ENCODE data around the gene HTRA2. TPM values are rescaled to one million over a fixed set of nuclear protein-coding genes. Genes with fewer than 3 reads are reported as not detected.

The HTRA2 gene
- total RNA-seq, 4 donors from 2014 or later = 25.0 to 37.6 (median 29.1) TPM

DNA sequence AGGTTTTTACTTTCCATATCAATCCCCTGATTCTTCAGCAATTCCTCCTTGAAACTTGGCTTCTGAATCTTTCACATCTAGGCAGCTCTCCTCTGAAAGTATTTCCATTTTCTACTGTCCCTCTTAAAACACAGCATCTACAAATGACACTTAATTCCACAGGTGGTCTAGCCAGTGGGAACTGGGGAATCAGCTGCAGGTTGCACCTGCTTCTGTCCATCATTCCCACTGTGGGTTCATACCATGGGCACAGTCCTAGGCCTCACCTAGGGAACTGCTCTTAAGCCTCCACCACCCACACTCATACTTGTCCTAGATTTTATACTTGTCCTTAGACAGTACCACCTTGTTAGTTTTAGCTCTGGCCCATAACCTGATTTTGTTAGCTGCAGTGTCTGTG, 21.8 kb downstream of the HTRA2 start:
- Histone ChIP-seq H3K27ac (no peak overlapping the region), H3K9me3 (no peaks in the 10 kb centered on the region), H3K27me3 (no peaks in the 10 kb centered on the region), H3K4me3 (no peak overlapping the region), H3K36me3 (peaks cover 0 to 7% of the 10 kb centered on the region in 2 donors), H3K4me1 (peaks cover 0 to 58% (median 15%) of the 10 kb centered on the region in 3 donors)
- no peak for ATAC-seq
- TF ChIP-seq EP300 (IDR thresholded peaks at IDR 0.05) (no peak), POLR2AphosphoS5 (IDR thresholded peaks at IDR 0.05) (no peak), CTCF (IDR thresholded peaks at IDR 0.05) (no peak), POLR2A (IDR thresholded peaks at IDR 0.05) (no peak)

- no peaks in the 10 kb centered on the region for H3K27me3 ChIP-seq
- H3K4me1 ChIP-seq = peaks cover 0 to 58% (median 15%) of the 10 kb centered on the region in 3 donors
- H3K9me3 ChIP-seq = no peaks in the 10 kb centered on the region
- peaks cover 0 to 11% of the 10 kb centered on the region in 2 donors for H3K36me3 ChIP-seq
- WGBS, 2 donors (ENCODE audit: low coverage in 1 of 2) = 75 to 86% methylated on average over 5 to 13 of the region's 21 CpGs
- peak overlapping the region in 2 of 4 donors; percentile 91 to 92 for H3K27ac ChIP-seq
- no peak overlapping the region for H3K4me3 ChIP-seq
- TF ChIP-seq CTCF (IDR thresholded peaks at IDR 0.05) (no peak), EP300 (IDR thresholded peaks at IDR 0.05) (no peak), POLR2A (IDR thresholded peaks at IDR 0.05) (no peak), POLR2AphosphoS5 (IDR thresholded peaks at IDR 0.05) (no peak)
- ATAC-seq = no peak
These were observed 22.5 kb downstream of the HTRA2 start for GRCh38 chr2:74551942-74552913.

DNA sequence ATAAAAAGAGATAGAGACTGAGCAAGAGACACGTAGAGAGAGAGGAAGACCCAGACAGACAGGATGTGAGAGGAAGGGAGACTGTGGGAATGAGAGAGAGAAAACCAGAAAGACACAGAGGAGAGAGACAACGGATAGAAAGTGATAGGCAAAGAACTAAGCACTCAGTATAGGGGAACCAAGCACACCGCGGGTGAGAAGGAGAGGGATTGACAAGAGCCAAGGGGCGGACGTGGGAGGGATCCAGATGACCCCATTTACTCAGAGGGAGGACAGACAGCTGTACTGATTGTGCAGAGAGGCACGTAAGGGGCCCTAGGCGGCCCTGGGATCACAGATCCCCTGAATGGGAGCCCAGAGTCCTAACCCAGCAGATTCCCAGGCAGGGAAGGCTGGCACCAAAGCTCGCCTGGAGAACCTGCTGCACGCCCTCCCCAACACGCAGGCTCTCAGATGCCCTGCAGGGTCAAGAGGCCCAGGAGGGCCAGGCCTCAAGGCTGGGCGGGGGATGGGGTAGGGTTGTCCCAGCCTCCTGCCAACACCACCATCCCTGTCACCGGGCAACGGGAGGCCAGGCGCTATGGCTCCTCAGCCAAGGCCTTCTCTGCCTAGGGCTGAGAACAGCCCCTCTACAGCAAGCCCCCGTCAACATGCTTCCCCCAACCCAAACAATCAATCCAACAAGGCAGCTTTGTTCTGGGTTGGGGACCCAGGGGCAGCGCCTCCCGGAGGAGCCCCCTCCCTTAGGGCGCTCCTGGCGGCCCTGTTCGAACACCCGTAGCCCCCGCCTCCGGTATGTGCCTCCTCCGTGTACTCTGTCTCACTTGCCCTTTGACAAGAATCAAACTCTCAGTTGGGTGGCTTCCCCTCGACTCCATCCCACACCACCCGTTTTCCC, 23.4 kb downstream of the HTRA2 start:
- TF ChIP-seq EP300 (IDR thresholded peaks at IDR 0.05) (no peak), POLR2AphosphoS5 (IDR thresholded peaks at IDR 0.05) (no peak), POLR2A (IDR thresholded peaks at IDR 0.05) (no peak), CTCF (IDR thresholded peaks at IDR 0.05) (no peak)
- ATAC-seq = no peak

GRCh38 chr2:74553892-74554819, 24.4 kb downstream of the HTRA2 start, which contains the start of the genes DOK1 and LOXL3:
Gene DOK1, plus strand, starts transcription at chr2:74554720. Its CDS starts 35 bp downstream, at chr2:74554755.
Gene LOXL3, minus strand, starts transcription at chr2:74553942. Its CDS starts 1,308 bp downstream, at chr2:74552634.
- peak; percentile 92 for ATAC-seq
- Histone ChIP-seq H3K4me1 (peaks cover 0 to 47% (median 15%) of the 10 kb centered on the region in 3 donors), H3K36me3 (peaks cover 0 to 11% of the 10 kb centered on the region in 2 donors), H3K4me3 (peak within 1 kb of the TSS; percentile 54 to 84), H3K9me3 (no peaks in the 10 kb centered on the region), H3K27ac (peak within 1 kb of the TSS; percentile 59 to 95 (median 92)), H3K27me3 (no peaks in the 10 kb centered on the region)
- TF ChIP-seq POLR2A (IDR thresholded peaks at IDR 0.05) (no peak), CTCF (IDR thresholded peaks at IDR 0.05) (peak in 2 of 4 experiments; percentile 4 to 18), EP300 (IDR thresholded peaks at IDR 0.05) (peak; percentile 22), POLR2AphosphoS5 (IDR thresholded peaks at IDR 0.05) (peak; percentile 27)
- WGBS, 2 donors (ENCODE audit: low coverage in 1 of 2) = 2% methylated on average over 7 of the region's 73 CpGs

More for the DNA sequence above, 23.4 kb downstream of the HTRA2 start:
- 21 to 40% methylated on average over 2 to 12 of the region's 27 CpGs for WGBS, 2 donors (ENCODE audit: low coverage in 1 of 2)
- H3K4me3 ChIP-seq = peak overlapping the region; percentile 54 to 84
- peaks cover 0 to 56% (median 15%) of the 10 kb centered on the region in 3 donors for H3K4me1 ChIP-seq
- peak overlapping the region in 3 of 4 donors; percentile 91 to 95 (median 92) for H3K27ac ChIP-seq
- no peaks in the 10 kb centered on the region for H3K27me3 ChIP-seq
- no peaks in the 10 kb centered on the region for H3K9me3 ChIP-seq
- H3K36me3 ChIP-seq = peaks cover 0 to 11% of the 10 kb centered on the region in 2 donors
